Endothelial cell of umbilical vein (primary cell): Measurements from ENCODE around the gene SERPINA6. TPM values are rescaled to one million over a fixed set of nuclear protein-coding genes. Genes with fewer than 3 reads are reported as not detected.

Source experiments
- BruUV-seq: library from RNA; stranded (reverse); fragments of 400-500 nt; replicated peaks from 2 replicates; lab custom pipeline; 2021; lab: Mats Ljungman, UMichigan
- CTCF ChIA-PET: fragments of 300-600, 350-600 bp; sonication (Branson Sonifier 250); formaldehyde crosslinking; loops from one replicate; lab custom pipeline; 2021; ENCODE audit warnings: antibody characterized with exemption, inconsistent platforms; lab: Charles Lee
- POLR2A ChIA-PET: fragments of 300-600, 350-600 bp; sonication (Branson Sonifier 250); formaldehyde crosslinking; loops from one replicate; lab custom pipeline; 2021; ENCODE audit warnings: antibody characterized with exemption, inconsistent platforms; lab: Charles Lee
- DNase-seq: peaks from one replicate; pipeline ENCODE4 v3.0.0-alpha.2; 2011; ENCODE audit warnings: low read depth, low spot score
- FAIRE-seq: peaks from 2 replicates; lab custom pipeline; 2011; peaks lifted over from hg19 to GRCh38; lab: Jason Lieb, UNC
- H2AFZ ChIP-seq: 2 replicates; pipeline ENCODE4 v1.6.0; 2012; ENCODE audit warnings: low read depth, low read length, control low read depth, inconsistent platforms
- H3K27ac ChIP-seq: 2 replicates; pipeline ENCODE4 v1.5.1; 2011; ENCODE audit warnings: low read depth, mild to moderate bottlenecking, control low read depth, low read length, moderate library complexity; ENCODE audit not compliant: insufficient read depth
- H3K27me3 ChIP-seq, 2 experiments: 2 replicates each; pipeline versions ENCODE4 v1.6.0 to v1.6.1; 2011; ENCODE audit warnings: low read length in 2 of 2, mixed read lengths in 1 of 2; ENCODE audit not compliant: control insufficient read depth in 2 of 2, insufficient read depth in 2 of 2
- H3K36me3 ChIP-seq, 2 experiments: 2 replicates in 1 of 2; 3 replicates in 1 of 2; pipeline ENCODE4 v1.5.1; 2011; ENCODE audit warnings: low read length in 2 of 2, mild to moderate bottlenecking in 1 of 2, moderate library complexity in 1 of 2; ENCODE audit not compliant: control insufficient read depth in 2 of 2, insufficient read depth in 2 of 2; ENCODE audit errors: extremely low read depth in 1 of 2
- H3K4me1 ChIP-seq: 3 replicates; pipeline ENCODE4 v1.5.1; 2011; ENCODE audit warnings: mild to moderate bottlenecking, low read length; ENCODE audit not compliant: control insufficient read depth, insufficient read depth; ENCODE audit errors: extremely low read depth
- H3K4me2 ChIP-seq: 2 replicates; pipeline ENCODE4 v1.6.1; 2011; ENCODE audit warnings: low read length, control low read depth, mixed read lengths; ENCODE audit not compliant: insufficient read depth
- H3K4me3 ChIP-seq, 3 experiments: fragments of 200-600 bp in 1 of 3; sonication (generic), shearing (Covaris generic) in 1 of 3; replicated peaks in 1 of 3; 2 replicates each; pipeline ENCODE4 v1.5.1; 2011 to 2016; ENCODE audit warnings: control low read depth in 3 of 3, low read length in 3 of 3, mild to moderate bottlenecking in 2 of 3, inconsistent platforms in 1 of 3, low read depth in 1 of 3, moderate library complexity in 1 of 3; ENCODE audit not compliant: insufficient read depth in 1 of 3
- H3K79me2 ChIP-seq: 2 replicates; pipeline ENCODE4 v1.6.0; 2012; ENCODE audit warnings: low read length, inconsistent platforms; ENCODE audit not compliant: control insufficient read depth, insufficient read depth
- H3K9ac ChIP-seq: replicated peaks from 2 replicates; pipeline ENCODE3; 2011; ENCODE audit warnings: low read length, control low read depth; ENCODE audit not compliant: insufficient read depth; ENCODE audit errors: extremely low read depth
- H3K9me1 ChIP-seq: replicated peaks from 3 replicates; pipeline ENCODE4 v1.6.0; 2011; ENCODE audit warnings: mild to moderate bottlenecking, low read length; ENCODE audit not compliant: control insufficient read depth, insufficient read depth; ENCODE audit errors: extremely low read depth
- H3K9me3 ChIP-seq: replicated peaks from 2 replicates; pipeline ENCODE4 v1.5.1; 2012; ENCODE audit warnings: low read length, inconsistent platforms; ENCODE audit not compliant: control insufficient read depth, insufficient read depth
- H4K20me1 ChIP-seq: replicated peaks from 2 replicates; pipeline ENCODE3; 2011; ENCODE audit warnings: mild to moderate bottlenecking, low read length; ENCODE audit not compliant: control insufficient read depth, insufficient read depth; ENCODE audit errors: extremely low read depth
- CTCF ChIP-seq, 2 donors: IDR thresholded peaks; 1 replicate in 1 of 2; 2 replicates in 1 of 2; pipeline ENCODE4 v1.5.1; 2011; ENCODE audit warnings: low read length in 2 of 2, mild to moderate bottlenecking in 2 of 2, moderate library complexity in 2 of 2, control low read depth in 1 of 2, inconsistent platforms in 1 of 2, low read depth in 1 of 2; ENCODE audit not compliant: insufficient read depth in 1 of 2; ENCODE audit errors: extremely low read depth in 1 of 2
- EZH2 ChIP-seq: IDR thresholded peaks from 2 replicates; pipeline ENCODE4 v1.6.1; 2012; ENCODE audit warnings: borderline replicate concordance, low read depth, mild to moderate bottlenecking, moderate library complexity, low read length, inconsistent platforms; ENCODE audit not compliant: severe bottlenecking
- FOS ChIP-seq: IDR thresholded peaks from 2 replicates; pipeline ENCODE4 v1.6.1; 2011; ENCODE audit warnings: mild to moderate bottlenecking, low read length, moderate library complexity, borderline replicate concordance; ENCODE audit not compliant: insufficient read depth
- GATA2 ChIP-seq: IDR thresholded peaks from 2 replicates; pipeline ENCODE4 v1.7.0; 2011; ENCODE audit warnings: low read depth, mild to moderate bottlenecking, moderate library complexity, mixed read lengths, low read length; ENCODE audit not compliant: insufficient read length, insufficient read depth
- JUN ChIP-seq: IDR thresholded peaks from 2 replicates; pipeline ENCODE4 v1.6.1; 2011; ENCODE audit warnings: borderline replicate concordance, low read depth; ENCODE audit not compliant: insufficient read length, insufficient read depth
- MAX ChIP-seq: IDR thresholded peaks from 2 replicates; pipeline ENCODE4 v1.6.1; 2011; ENCODE audit not compliant: insufficient read depth, insufficient read length
- MYC ChIP-seq: IDR thresholded peaks from one replicate; pipeline ENCODE4 v1.6.1; 2011; ENCODE audit warnings: mild to moderate bottlenecking, low read depth, low read length
- POLR2A ChIP-seq: IDR thresholded peaks from 2 replicates; pipeline ENCODE4 v1.6.1; 2012; ENCODE audit warnings: low read depth, mild to moderate bottlenecking, control low read depth, low read length
- POLR2AphosphoS5 ChIP-seq: IDR thresholded peaks from 2 replicates; pipeline ENCODE4 v1.6.1; 2012; ENCODE audit warnings: low read depth, mild to moderate bottlenecking, control low read depth, low read length, moderate library complexity; ENCODE audit not compliant: insufficient read depth
- dilution Hi-C: fragments of 300-500 bp; cut with MboI; formaldehyde crosslinking; loops from one replicate; pipeline ENCODE4 v1.15.0; 2019; ENCODE audit warnings: low sequenced_read_pairs; ENCODE audit not compliant: extremely low pct_ligation_motif_present
- intact Hi-C: fragments of 100-400 bp; cut with micrococcal nuclease; formaldehyde crosslinking; loops from one replicate; pipeline ENCODE4 v1.10.0; 2022
- polyA plus RNA-seq, 4 experiments: library from polyadenylated mRNA; depleted of rRNA in 3 of 4; stranded (reverse) in 3 of 4; unstranded in 1 of 4; fragments of >200 nt; gene quantifications; 2 replicates each; pipeline versions ENCODE4 v1.2.1 to v1.2.3, GENCODE V29; 2011 to 2012; ENCODE audit warnings: missing spikeins in 1 of 4
- total RNA-seq: library from RNA; stranded (reverse); gene quantifications from 2 replicates; pipeline ENCODE4 v1.2.3, GENCODE V29; 2021

SERPINA6 gene
- total and polyA plus RNA-seq, 2 donors (not counting 3 experiments of a cell fraction or from before 2014, with no cell fraction given): not detected

- no peaks in the 10 kb centered on the region for H3K27me3 ChIP-seq
- FAIRE-seq (no peak), DNase-seq (no peak)
- H3K9me1 ChIP-seq: no peaks in the 10 kb centered on the region
- H3K9me3 ChIP-seq: no peaks in the 10 kb centered on the region
- no peak overlapping the region for H2AFZ ChIP-seq
- no peaks in the 10 kb centered on the region for H3K79me2 ChIP-seq
- H3K4me3 ChIP-seq: no peak overlapping the region
- BruUV-seq: no TSS peak
- no peaks in the 10 kb centered on the region for H4K20me1 ChIP-seq
- ChIA-PET POLR2A (no interaction called here), CTCF (no interaction called here)
- no peak overlapping the region for H3K9ac ChIP-seq
- dilution Hi-C loops (no loop called here), intact Hi-C loops (no loop called here)
- TF ChIP-seq POLR2AphosphoS5 (no peak), FOS (no peak), GATA2 (no peak), POLR2A (no peak), MYC (no peak), JUN (no peak), MAX (no peak), EZH2 (no peak), CTCF (IDR thresholded peaks at IDR 0.05; ENCODE audit: extremely low read depth in 1 of 2, insufficient read depth in 1 of 2, low read depth in 1 of 2, low read length in 2 of 2) (no peak)
- no peaks in the 10 kb centered on the region for H3K36me3 ChIP-seq
- H3K27ac ChIP-seq: no peak overlapping the region
- no peaks in the 10 kb centered on the region for H3K4me1 ChIP-seq
- no peak overlapping the region for H3K4me2 ChIP-seq
Measured at GRCh38 chr14:94290197-94290596, 32.9 kb downstream of the SERPINA6 start.
